Measurements from ENCODE around the gene SLC25A26.

The SLC25A26 gene

DNA sequence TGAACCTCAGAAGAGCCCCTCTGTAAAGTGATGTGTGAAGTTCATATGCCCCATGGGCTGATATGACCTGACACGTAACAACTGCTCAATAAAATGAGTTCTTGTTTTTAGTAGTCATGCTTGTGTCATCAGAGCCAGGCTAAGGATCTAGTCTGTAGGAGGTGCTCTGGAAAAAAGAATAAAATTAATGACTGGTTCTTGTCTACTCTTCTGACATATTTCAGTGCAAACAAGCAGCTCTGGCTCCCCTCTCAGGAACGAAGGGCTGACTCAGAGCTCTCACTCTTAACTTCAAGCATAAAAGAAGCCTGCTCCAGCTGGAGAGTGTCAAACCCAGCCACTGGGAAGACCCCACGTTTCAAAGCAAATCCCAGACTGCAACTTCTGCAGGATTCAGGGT lies 203.0 kb downstream of the SLC25A26 start:
- in situ Hi-C loops (cut with HindIII; ENCODE audit: low pct_unique_long_range_greater_than_20kb, low sequenced_read_pairs) = no loop called here
- TF ChIP-seq JUND (IDR thresholded peaks at IDR 0.05; ENCODE audit: low read depth) = no peak
- DNase-seq (ENCODE audit: low read depth in 1 of 2, low spot score in 1 of 2) = no peak

DNA sequence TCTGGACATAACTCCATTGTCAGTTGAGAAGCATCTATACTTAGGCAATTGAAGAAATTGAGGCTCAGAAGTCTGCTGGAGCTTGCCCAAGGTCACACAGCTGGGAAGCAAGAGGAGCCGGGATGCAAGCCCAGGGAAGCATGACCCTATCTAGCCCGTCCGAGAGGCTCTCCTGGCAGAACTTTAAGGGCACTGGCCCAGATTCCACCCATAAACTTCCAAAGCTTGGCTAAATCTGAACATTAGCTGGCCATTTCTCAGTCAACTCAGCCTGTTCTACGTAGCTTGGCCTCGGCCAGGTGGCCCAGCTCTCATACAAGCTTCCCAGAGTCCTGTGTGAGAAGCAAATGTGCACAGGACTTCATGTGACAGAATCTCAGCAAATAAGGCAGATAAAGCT lies 204.2 kb downstream of the SLC25A26 start:
- no peak for DNase-seq (ENCODE audit: low read depth in 1 of 2, low spot score in 1 of 2)
- TF ChIP-seq JUND (IDR thresholded peaks at IDR 0.05; ENCODE audit: low read depth) = no peak
- in situ Hi-C loops (cut with HindIII; ENCODE audit: low pct_unique_long_range_greater_than_20kb, low sequenced_read_pairs) = no loop called here

DNA sequence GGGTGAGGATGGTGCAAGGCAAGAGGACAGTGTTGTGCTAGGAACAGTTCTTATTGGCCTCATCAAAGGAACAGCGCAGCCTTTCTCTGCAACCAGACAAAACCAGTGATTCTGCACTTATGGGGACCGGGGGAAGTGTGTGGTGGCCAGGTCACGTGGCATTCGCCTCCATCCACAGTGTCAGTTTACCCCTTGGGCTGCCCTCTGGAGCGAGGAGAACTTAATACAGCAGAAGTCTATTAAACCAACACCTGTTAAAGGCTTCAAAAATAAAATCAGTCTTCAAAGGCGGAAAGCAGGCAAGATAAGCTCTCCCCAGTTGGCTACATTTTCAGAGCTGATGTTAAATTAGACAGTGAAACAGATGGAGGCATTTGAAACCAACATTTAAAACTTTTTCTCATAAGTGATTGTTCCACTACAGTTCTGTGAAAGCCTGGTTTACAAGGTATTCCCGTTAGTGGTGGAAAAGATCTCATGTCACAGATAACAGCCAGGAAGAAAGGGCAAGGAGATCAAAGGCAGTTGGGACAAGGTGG lies 204.8 kb downstream of the SLC25A26 start:
- TF ChIP-seq JUND (IDR thresholded peaks at IDR 0.05; ENCODE audit: low read depth) = no peak
- DNase-seq (ENCODE audit: low read depth in 1 of 2, low spot score in 1 of 2) = no peak
- in situ Hi-C loops (cut with HindIII; ENCODE audit: low pct_unique_long_range_greater_than_20kb, low sequenced_read_pairs) = no loop called here

DNA sequence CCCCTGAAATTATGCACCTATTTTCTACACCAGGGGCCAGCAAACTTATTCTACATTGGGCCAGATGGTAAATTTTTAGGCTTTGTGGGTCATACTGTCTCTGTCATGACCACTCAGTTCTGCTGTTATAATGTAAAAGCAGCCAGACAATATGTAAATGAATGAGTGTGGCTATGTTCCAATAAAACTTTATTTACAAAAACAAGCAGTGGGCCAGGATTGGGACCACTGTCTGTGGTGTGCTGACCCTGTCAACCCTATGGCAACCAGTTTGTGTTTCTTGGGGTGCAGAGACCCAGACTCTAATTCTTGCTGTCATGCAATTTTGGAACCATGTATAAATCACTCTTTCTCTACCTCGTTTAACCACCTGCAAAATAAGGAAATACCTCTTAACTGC lies 205.3 kb downstream of the SLC25A26 start:
- no peak for DNase-seq (ENCODE audit: low read depth in 1 of 2, low spot score in 1 of 2)
- in situ Hi-C loops (cut with HindIII; ENCODE audit: low pct_unique_long_range_greater_than_20kb, low sequenced_read_pairs) = no loop called here
- no peak for TF ChIP-seq JUND (IDR thresholded peaks at IDR 0.05; ENCODE audit: low read depth)

DNA sequence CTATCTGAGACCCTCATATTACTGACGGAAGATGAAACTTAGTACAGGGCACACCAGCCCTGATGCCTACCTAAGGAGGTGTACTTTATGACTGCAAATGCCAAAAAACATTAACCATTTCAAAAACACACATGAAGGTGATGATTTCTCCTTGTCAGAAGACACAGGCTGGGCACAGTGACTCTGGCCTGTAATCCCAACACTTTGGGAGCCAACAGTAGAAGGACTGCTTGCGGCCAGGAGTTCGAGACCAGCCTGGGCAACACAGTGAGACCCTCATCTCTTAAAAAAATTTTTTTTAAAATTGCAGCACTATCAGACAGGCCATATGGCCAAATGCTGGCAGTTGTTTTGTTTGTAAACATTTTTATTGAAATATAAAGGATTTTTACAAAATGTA lies 206.6 kb downstream of the SLC25A26 start:
- TF ChIP-seq JUND (IDR thresholded peaks at IDR 0.05; ENCODE audit: low read depth) = no peak
- in situ Hi-C loops (cut with HindIII; ENCODE audit: low pct_unique_long_range_greater_than_20kb, low sequenced_read_pairs) = no loop called here

DNA sequence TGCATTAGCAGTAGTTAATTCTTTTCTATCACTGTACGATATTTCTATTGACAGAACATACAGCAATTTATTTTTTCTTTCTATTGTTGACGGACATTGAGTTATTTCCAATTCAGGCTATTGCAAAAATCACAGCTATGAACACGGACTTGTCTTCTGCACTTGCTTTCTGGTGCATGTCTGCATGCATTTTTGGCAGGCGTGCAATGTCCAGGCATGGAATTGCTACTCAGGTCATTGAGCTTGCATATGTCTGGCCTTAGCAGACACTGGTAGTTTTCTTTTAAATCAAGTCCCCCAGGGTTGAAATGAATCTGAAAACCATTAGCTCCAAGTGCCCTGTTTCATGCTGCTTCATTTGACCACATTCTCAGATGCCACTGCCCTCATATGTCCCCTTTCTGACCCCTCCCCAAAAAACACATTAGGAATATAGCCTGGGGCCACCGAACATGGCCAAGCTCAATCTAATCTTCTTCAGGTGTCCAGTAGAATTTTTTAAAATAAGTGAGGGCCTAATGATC lies 207.2 kb downstream of the SLC25A26 start:
- in situ Hi-C loops (cut with HindIII; ENCODE audit: low pct_unique_long_range_greater_than_20kb, low sequenced_read_pairs) = no loop called here
- TF ChIP-seq JUND (IDR thresholded peaks at IDR 0.05; ENCODE audit: low read depth) = no peak
- DNase-seq (ENCODE audit: low read depth in 1 of 2, low spot score in 1 of 2) = no peak

More for the DNA sequence above, 206.6 kb downstream of the SLC25A26 start:
- no peak for DNase-seq (ENCODE audit: low read depth in 1 of 2, low spot score in 1 of 2)

All from T47D (cell line).